ENCODE results near the gene FRY. TPM values are rescaled to one million over a fixed set of nuclear protein-coding genes. Genes with fewer than 3 reads are reported as not detected.

The FRY gene
- total and polyA plus RNA-seq, 2 of the 13 experiments (the other 11 are each of a cell fraction or from before 2014, with no cell fraction given), result 8.2 to 13.1 TPM

- TF ChIP-seq AHDC1 (CRISPR knock-in tag; IDR thresholded peaks at IDR 0.05; ENCODE audit: borderline replicate concordance) (peak; percentile 81; the same call in 1 of the 2 replicates), ZNF609 (CRISPR knock-in tag; IDR thresholded peaks at IDR 0.05; ENCODE audit: borderline replicate concordance) (peak; percentile 75; the same call in 1 of the 2 replicates), ZNF678 (CRISPR knock-in tag; IDR thresholded peaks at IDR 0.05) (no peak), CREB1 (IDR thresholded peaks at IDR 0.05) (no peak), CREB1 (CRISPR knock-in tag; IDR thresholded peaks at IDR 0.05) (peak; percentile 64), HNF4A (CRISPR knock-in tag; IDR thresholded peaks at IDR 0.05) (peak; percentile 96), CEBPB (IDR thresholded peaks at IDR 0.05; ENCODE audit: borderline replicate concordance, low read depth, low read length) (no peak), ZKSCAN8 (CRISPR knock-in tag; IDR thresholded peaks at IDR 0.05; ENCODE audit: borderline replicate concordance) (peak; percentile 66; the same call in 1 of the 2 replicates), KAT7 (CRISPR knock-in tag; IDR thresholded peaks at IDR 0.05; ENCODE audit: borderline replicate concordance) (peak; percentile 63; the same call in 1 of the 2 replicates), NFE2L2 (IDR thresholded peaks at IDR 0.05; ENCODE audit: low read length) (no peak), KDM1A (CRISPR knock-in tag; IDR thresholded peaks at IDR 0.05) (no peak), GFI1 (CRISPR knock-in tag; IDR thresholded peaks at IDR 0.05; ENCODE audit: borderline replicate concordance) (peak; percentile 32; the same call in 1 of the 2 replicates), ZMYM3 (CRISPR knock-in tag; IDR thresholded peaks at IDR 0.05) (0 out of 2 replicates have a peak, but pooled peaks have one; percentile 15), ZFP82 (CRISPR knock-in tag; IDR thresholded peaks at IDR 0.05; ENCODE audit: borderline replicate concordance) (no peak), DBP (CRISPR knock-in tag; IDR thresholded peaks at IDR 0.05; ENCODE audit: not compliant biosample characterization) (no peak), FOXA3 (CRISPR knock-in tag; IDR thresholded peaks at IDR 0.05) (peak; percentile 87), SRY (CRISPR knock-in tag; IDR thresholded peaks at IDR 0.05) (no peak), ZNF644 (CRISPR knock-in tag; IDR thresholded peaks at IDR 0.05; ENCODE audit: low read depth) (peak; percentile 54; the same call in 1 of the 2 replicates), SCMH1 (CRISPR knock-in tag; IDR thresholded peaks at IDR 0.05; ENCODE audit: borderline replicate concordance) (no peak), SMC3 (IDR thresholded peaks at IDR 0.05; ENCODE audit: low read length) (peak; percentile 2; the same call in 1 of the 2 replicates), MIXL1 (CRISPR knock-in tag; IDR thresholded peaks at IDR 0.05) (peak; percentile 70; the same call in 1 of the 2 replicates)
These were observed 28.0 kb downstream of the FRY start (continued) for GRCh38 chr13:32059511-32059984.

Measured in HepG2 (cell line).